Mononuclear cell (primary cell): ENCODE measurements around the gene CD7. TPM values are rescaled to one million over a fixed set of nuclear protein-coding genes. Genes with fewer than 3 reads are reported as not detected.

Source experiments
- H3K27me3 ChIP-seq: 2 replicates; pipeline ENCODE4 v1.6.0; 2011; ENCODE audit warnings: low read length, control low read depth; ENCODE audit not compliant: insufficient read depth
- H3K4me1 ChIP-seq: 2 replicates; pipeline ENCODE4 v1.5.1; 2011; ENCODE audit warnings: mild to moderate bottlenecking, low read length, control low read depth; ENCODE audit not compliant: insufficient read depth
- H3K4me3 ChIP-seq: 2 replicates; pipeline ENCODE4 v1.5.1; 2011; ENCODE audit warnings: mild to moderate bottlenecking, low read length, moderate library complexity
- H3K9me3 ChIP-seq: 2 replicates; pipeline ENCODE4 v1.5.1; 2011; ENCODE audit warnings: low read depth, mild to moderate bottlenecking, control low read depth, low read length
- total RNA-seq: library from RNA; depleted of rRNA; stranded (reverse); fragments of >200 nt; gene quantifications from one replicate; pipeline ENCODE4 v1.2.3, GENCODE V29; 2012

Gene CD7
- total RNA-seq, 1 donor: 48.5 TPM

DNA sequence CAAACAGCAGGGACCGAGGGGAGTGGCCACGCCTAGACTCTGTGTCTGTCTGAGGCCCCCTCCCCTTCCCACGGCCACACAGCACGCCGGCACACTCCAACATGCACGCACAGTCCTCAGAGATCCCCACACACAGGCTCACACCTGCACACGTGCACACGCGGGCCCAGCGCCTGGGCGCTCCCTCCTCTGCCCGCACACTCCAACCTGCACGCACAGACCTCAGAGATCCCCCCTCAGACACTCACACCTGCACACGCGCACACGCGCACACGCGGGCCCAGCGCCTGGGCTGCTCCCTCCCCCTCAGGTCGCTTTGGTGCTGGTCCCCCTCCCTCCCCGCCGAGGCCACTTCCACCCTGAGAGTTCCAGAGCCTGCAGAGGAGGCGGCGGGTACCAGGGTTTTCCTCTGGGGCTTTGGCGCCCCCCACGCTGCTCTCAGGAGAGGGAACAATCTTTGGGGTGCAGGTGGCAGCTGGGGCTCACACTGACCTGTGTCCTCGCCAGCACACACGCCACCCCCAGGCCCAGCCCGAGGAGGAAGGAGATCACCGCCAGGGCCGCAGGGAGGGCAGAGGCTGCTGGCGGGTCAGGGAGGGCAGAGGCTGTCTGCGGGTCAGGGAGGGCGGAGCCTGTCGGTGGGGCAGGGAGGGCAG lies 1.6 kb downstream of the CD7 start:
- peaks cover 28% of the 10 kb centered on the region for H3K4me1 ChIP-seq
- H3K27me3 ChIP-seq: peaks cover 5% of the 10 kb centered on the region
- no peaks in the 10 kb centered on the region for H3K9me3 ChIP-seq
- peak overlapping the region; percentile 46 for H3K4me3 ChIP-seq

DNA sequence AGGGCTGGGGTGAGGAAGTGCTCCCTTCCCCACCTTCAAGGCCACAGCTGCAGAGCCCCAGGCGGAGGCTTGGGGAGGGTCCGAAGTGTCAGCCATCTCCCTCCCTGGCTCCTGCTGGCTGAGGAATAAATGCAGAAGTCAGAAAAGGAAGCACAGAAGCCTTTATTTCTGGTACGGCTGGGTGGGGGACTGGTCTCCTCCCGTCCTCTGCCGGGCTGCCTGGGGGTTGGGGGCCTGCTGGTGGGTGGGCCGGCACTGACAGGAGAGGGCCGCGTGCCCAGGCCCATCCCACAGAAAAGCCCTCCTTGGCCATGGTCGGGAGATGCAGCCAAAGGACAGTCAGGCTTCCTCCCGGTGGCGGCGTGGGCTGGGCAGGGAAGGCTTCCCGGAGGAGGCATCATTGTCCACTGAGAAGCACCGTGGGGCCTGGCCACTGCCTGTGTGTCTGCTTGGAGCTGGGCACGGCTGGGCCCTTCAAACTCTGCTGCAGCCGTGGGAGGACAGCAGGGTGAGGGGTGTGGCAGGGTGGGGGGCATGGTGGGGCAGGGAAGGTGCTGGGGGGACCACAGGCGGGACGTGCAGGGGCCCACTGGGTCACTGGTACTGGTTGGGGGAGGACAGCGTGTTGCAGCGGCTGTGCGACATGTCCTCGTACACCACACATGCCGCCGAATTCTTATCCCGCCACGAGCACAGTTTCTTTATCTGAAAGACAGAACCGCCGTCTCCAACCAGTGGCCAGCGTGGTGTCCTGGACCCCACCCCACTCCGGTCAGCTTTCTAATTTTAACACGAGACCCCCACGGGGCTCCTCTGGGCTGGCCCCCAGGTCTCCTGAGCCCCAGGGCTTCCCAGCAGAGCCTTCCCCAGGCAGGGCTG lies 2.4 kb downstream of the CD7 start:
- Histone ChIP-seq H3K4me1 (peaks cover 26% of the 10 kb centered on the region), H3K27me3 (peaks cover 5% of the 10 kb centered on the region), H3K4me3 (peak overlapping the region; percentile 46), H3K9me3 (no peaks in the 10 kb centered on the region)

DNA sequence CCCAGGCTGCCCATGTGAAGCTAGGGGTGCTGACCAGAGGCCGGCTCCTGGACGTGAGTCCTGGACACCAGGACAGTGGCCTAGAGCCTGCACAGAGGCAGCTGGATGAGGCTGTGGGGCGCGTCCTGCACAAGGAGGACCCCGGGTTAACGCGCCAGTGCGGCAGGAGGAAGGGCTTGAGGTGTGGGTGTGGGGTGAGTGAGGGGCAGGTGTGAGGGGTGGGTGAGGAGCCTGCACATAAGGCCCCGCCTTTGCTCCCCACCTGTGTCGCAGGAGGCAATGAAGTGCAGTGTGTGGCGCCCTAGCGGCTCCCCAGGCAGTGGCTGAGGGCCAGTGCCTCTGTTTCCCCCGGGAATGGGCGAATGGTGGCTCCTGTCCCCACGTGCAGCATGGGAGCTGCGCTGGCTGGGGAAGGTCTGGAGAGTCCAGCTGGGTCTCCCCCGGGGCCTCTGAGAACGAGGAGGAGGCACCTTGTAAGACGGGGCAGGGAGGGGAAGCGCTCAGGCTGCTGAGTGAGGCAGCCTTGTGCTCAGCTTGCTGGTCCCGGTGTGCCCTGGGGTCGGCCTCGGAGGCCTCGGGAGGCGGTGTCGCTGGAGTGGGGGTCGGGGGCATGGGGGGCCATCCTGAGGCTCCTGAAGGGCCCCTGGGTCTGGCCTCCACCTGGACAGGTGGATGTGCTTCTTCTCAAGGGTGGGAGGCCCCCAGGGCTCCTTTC lies 3.2 kb downstream of the CD7 start:
- peaks cover 26% of the 10 kb centered on the region for H3K4me1 ChIP-seq
- no peaks in the 10 kb centered on the region for H3K9me3 ChIP-seq
- no peak overlapping the region for H3K4me3 ChIP-seq
- H3K27me3 ChIP-seq: peaks cover 5% of the 10 kb centered on the region

DNA sequence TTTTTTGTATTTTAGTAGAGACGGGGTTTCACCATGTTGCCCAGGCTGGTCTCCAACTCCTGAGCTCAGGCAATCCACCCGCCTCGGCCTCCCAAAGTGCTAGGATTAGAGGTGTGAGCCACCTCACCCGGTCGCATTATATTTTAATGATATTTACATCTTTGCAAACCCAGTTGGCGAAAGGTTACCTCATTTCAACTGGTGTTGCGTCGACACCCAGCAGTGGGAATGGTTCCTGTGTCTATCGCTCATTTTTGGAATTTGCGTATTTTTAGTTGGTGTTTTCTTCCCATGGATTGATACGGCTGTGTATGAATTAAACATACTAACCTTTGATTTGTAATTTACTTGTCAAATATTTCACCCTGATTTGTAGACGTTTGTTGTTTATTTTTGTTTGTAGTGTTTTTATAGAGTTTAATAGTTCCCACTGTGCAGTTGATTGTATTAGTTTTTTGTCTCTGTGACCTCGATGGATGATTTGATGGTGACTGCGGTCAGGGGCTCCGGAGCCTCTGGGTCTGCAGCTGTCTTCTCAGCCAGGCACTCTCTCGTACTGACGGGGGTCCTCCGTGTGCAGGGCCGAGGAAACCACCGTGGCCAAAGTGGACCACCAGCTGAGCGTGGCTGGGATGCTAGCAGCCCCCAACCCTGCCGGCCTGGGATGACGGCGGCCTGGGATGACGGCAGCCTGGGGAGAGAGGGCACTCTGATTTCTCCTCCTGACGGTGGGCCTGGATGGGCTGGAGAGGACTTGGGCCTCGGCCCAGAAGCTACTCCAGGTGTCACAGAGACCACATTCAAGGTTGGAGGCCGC lies 4.0 kb downstream of the CD7 start:
- H3K4me3 ChIP-seq: no peak overlapping the region
- peaks cover 5% of the 10 kb centered on the region for H3K27me3 ChIP-seq
- H3K9me3 ChIP-seq: no peaks in the 10 kb centered on the region
- peaks cover 26% of the 10 kb centered on the region for H3K4me1 ChIP-seq

DNA sequence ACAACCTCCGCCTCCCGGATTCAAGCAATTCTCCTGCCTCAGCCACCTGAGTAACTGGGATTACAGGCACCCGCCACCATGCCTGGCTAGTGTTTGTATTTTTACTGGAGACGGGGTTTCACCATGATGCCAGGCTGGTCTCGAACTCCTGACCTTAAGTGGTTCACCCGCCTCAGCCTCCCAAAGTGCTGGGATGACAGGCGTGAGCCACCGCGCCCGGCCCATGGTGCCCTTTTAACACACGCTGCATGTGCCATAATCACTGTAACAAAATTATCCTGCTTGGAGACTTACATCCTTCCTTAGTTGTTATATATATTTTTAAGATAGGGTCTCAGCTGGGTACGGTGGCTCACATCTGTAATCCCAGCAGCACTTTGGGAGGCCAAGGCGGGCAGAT lies 5.4 kb downstream of the CD7 start:
- Histone ChIP-seq H3K27me3 (peaks cover 5% of the 10 kb centered on the region), H3K4me1 (peaks cover 20% of the 10 kb centered on the region), H3K4me3 (no peak overlapping the region), H3K9me3 (no peaks in the 10 kb centered on the region)

DNA sequence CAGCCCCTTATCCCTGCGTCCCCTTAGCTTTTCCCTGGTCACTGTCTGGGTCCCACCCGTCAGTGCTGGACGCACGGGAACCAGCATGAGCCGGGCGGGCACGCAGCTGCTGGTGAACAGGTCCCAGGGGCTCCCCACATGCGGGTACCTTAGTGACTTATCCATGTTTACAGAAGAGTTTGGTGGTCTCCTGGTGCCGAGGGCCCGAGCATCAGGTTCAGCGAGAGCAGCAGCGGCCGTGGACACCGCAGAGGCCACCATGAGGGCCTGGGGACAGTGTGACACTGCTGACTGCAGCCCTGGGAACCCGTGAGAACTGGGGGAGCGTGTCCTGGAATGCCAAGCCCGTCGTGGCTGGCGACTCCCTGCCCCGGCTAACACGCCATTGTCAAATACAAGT lies 6.5 kb downstream of the CD7 start:
- Histone ChIP-seq H3K4me1 (peaks cover 25% of the 10 kb centered on the region), H3K27me3 (peaks cover 4% of the 10 kb centered on the region), H3K9me3 (no peaks in the 10 kb centered on the region), H3K4me3 (no peak overlapping the region)

DNA sequence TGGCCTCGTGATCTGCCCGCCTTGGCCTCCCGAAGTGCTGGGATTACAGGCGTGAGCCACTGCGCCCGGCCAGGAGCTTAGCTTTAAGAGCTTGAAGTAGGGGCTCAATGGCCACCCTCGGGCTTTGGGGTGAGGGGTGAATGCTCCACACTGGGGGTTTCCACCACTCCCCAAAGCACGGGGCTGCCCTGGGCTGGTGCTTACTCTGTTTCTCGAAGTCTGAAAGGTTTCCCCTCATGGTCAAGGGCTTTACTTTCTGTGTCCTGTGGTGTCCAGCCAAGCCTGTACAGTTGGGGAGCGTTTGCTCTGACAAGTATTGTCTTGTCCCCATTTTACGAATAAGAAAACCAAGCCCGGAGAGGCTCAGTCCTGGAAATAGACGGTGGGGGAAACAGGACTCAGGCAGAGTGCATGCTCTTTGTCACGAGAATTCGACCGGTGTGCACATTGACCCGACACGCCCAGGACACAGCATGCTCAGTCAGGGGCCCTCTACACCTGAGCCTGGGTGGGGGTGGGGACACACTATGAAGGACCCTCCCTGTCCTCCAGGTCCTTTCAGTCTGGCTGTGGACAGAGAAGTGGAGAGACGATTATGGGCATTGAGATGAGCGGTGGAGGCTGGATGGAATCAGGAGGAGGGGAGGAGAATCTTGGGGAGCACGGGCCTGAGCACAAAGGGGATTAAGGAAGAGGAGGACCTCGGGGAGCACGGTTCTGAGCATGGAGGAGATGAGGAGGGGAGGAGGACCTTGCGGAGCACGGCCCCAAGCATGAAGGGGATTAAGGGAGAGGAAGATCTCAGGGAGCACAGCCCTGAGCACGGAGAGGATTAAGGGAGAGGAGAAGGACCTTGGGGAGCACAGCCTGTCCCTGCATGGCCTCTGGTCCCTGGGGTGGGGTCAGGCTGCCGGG lies 7.5 kb downstream of the CD7 start:
- peaks cover 26% of the 10 kb centered on the region for H3K4me1 ChIP-seq
- H3K4me3 ChIP-seq: no peak overlapping the region
- no peaks in the 10 kb centered on the region for H3K9me3 ChIP-seq
- no peaks in the 10 kb centered on the region for H3K27me3 ChIP-seq

DNA sequence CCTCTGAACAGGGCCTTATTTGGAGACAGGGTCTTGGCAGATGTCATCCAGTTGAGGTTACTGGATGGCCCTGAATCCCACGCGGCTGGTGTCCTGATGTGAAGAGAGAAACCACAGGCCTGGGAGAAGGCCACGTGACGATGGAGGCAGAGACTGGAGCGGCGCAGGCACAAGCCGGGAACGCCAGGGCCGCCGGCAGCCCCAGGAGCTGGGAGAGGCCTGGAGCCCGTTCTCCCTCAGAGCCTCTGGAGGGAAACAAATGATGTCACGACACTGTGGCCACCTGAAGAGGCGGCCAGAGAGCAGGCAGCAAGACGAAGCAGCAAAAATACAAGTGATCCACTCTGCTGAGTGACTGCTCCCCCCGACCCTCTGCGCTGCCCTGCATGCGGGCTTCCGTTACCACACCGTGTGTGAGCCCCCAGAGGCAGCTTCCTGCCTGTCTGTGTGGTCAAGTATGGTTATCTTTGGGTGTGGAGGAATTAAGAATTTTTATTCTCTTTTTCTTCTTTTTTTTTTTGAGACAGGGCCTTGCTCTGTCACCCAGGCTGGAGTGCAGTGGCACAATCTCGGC lies 11.6 kb downstream of the CD7 start:
- Histone ChIP-seq H3K4me1 (peaks cover 53% of the 10 kb centered on the region), H3K27me3 (no peaks in the 10 kb centered on the region), H3K9me3 (no peaks in the 10 kb centered on the region), H3K4me3 (no peak overlapping the region)

DNA sequence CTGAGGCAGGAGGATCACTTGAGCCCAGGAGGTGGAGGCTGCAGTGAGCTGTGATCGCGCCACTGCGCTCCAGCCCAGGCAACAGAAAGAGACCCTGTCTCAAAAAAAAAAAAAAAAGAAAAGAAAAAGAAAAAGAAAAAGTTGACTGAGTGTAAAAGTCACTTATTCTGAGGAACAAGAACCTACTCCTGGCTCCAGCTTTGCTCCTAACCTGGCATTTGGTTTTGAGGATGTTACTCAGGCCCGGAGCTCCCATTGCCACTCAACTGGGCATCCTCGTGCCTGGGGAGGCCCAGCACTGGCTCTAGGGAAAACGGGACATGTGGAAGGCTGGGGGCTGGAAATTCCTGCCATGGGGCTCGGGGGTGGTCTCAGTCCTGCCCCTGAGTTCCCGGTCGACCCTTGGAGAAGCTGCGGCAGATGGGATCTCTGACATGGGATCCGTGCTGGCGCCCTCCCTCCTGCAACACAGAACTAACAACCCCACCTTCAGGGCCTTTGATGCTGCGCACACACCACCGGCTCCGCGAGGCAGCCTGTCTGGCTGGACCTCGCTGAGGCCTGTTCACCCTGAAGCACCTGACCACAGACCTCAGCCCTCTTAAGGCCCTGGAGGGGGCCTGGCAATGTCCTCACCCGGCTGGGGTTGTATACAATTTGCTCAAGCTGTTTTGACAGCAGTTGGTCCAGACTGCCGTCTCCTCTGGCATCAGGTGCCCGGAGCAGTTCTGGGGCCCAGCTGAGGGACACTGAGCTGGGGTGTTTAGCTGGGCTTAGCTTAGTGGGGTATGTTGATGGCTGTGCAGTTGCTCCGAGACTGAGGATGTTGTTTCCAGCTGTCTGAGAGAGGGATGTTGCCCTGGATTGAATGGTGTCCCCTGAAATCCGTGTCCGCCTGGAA lies 12.3 kb downstream of the CD7 start:
- H3K9me3 ChIP-seq: no peaks in the 10 kb centered on the region
- no peaks in the 10 kb centered on the region for H3K27me3 ChIP-seq
- H3K4me3 ChIP-seq: no peak overlapping the region
- H3K4me1 ChIP-seq: peaks cover 60% of the 10 kb centered on the region

DNA sequence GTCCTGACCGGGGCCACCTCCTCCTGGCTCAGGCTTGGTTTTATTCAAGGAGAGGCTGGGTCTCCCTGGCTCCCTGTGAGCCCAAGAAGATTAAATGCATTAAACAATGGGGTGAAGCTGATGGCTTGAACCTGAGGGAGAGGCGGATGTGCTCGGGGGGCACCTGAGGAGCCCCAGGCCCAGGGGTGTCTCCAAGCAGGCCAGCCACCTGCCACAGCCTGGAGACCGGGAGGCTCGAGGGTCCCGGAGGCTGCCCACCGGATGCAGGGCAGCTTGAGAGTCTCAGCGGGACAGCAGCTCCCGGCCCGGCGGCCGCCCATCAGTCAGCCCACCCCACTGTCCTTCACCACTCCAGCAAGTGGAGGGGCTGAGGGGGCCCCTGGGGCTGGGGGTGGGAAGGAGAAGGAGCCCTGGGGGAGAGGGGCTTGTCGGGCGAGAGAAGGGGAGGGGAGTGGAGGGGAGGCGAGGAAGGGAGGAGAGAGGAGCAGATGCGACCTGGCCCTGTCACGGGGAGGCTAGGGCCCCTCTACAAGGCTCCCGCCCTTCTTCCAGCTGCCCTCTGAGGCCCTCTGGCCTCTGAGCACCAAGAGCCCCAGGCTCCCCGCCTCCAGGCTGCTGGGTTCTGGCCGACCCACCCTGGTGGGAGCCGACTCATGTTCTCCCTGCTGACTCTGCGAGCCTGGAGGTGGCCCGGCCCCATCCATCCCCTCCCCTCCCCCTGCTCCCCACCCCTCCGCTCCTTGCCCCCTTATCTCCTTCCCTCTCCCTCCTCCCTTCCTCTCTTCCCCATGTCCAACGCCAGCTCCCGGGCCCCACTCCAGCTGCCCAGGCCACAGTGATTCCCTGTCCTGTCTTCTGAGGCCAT lies 13.2 kb downstream of the CD7 start:
- Histone ChIP-seq H3K4me1 (peaks cover 69% of the 10 kb centered on the region), H3K4me3 (no peak overlapping the region), H3K9me3 (no peaks in the 10 kb centered on the region), H3K27me3 (no peaks in the 10 kb centered on the region)

DNA sequence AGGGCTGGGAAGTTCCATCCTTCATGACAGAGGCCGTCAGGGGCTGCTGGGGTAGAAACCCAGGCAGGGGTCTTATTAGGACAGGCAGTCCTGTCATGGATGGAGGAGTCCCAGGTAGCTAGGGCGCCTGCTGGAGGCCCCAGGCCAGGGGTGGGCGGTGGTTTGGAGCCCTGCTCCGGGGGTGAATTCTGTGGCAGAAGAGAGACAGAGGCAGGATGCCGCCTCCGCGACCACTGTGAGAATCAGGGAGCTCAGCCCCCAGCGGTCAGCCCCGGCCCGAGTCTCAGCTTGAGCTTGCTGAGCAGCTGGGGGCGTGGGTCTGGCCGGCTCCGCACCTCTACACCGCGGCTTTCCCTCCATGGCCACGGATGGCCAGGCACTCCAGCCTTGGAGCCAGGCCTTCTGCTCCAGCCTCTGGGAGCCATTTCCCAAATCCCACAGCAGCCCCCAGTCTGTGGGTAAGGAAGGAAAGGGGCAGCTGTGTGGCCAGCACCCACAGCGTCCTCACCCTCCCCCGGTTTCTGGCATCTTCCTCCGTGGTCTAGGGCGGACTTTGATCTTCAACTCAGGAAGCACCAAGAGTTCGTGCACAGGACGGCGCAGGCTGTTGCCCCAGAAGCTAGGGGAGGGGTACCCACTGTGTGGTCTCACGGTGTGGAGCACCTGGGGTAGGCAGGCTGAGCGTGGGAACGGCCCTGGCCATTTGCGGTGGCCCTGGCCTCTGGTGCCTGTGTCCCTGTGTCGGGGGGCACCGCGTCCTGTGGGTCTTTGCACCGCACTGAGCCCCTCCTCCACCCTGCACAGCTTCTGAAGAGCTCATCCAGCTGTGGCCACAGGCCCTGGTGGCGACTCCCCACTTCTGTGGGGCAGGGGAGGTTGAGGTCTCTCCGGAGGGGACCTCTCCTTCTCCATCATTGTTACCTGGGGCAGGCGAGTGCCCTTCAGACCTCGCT lies 14.1 kb downstream of the CD7 start:
- no peak overlapping the region for H3K4me3 ChIP-seq
- H3K9me3 ChIP-seq: no peaks in the 10 kb centered on the region
- peaks cover 78% of the 10 kb centered on the region for H3K4me1 ChIP-seq
- H3K27me3 ChIP-seq: no peaks in the 10 kb centered on the region
